Peyer's patch (tissue), 4 donors: ENCODE results near the gene BRD8. TPM values are rescaled to one million over a fixed set of nuclear protein-coding genes. Genes with fewer than 3 reads are reported as not detected.
A peak's percentile ranks its signal among the peaks of the same experiment; 100 is the strongest.

ENCODE experiments used
- DNase-seq, 3 donors: peaks; one replicate each; pipeline ENCODE4 v3.0.0-alpha.2; 2017 to 2019
- H3K27ac ChIP-seq, 4 donors: fragments of 200-600 bp; sonication (generic); one replicate each; pipeline ENCODE4 v1.5.1; 2016 to 2019
- H3K27me3 ChIP-seq, 2 donors: fragments of 200-600 bp; sonication (generic); one replicate each; pipeline ENCODE4 v1.5.1; 2019
- H3K36me3 ChIP-seq, 3 donors: fragments of 200-600 bp; sonication (generic); one replicate each; pipeline ENCODE4 v1.5.1; 2016 to 2019
- H3K4me1 ChIP-seq, 4 donors: fragments of 200-600 bp; sonication (generic); one replicate each; pipeline ENCODE4 v1.5.1; 2016 to 2019
- H3K4me3 ChIP-seq, 4 donors: fragments of 200-600 bp; sonication (generic); 1 replicate in 3 of 4; 2 replicates in 1 of 4; pipeline ENCODE4 v1.5.1; 2016 to 2019; ENCODE audit warnings: mild to moderate bottlenecking in 1 of 4
- H3K9me3 ChIP-seq, 4 donors: fragments of 200-600 bp; sonication (generic); one replicate each; pipeline ENCODE4 v1.5.1; 2016 to 2019; ENCODE audit warnings: mild to moderate bottlenecking in 1 of 4
- POLR2A ChIP-seq, 2 donors: fragments of 450-650 bp; IDR thresholded peaks; one replicate each; pipeline ENCODE4 v1.5.1; 2017; ENCODE audit warnings: antibody characterized with exemption in 2 of 2, mild to moderate bottlenecking in 2 of 2, moderate library complexity in 2 of 2
- total RNA-seq, 4 donors: library from RNA; depleted of rRNA; stranded (reverse); fragments of >200 nt; gene quantifications; one replicate each; pipeline ENCODE4 v1.1.0, GENCODE V29; 2016
- TF ChIP-seq, protein P1 (sequence below), 6 experiments: fragments of 450-650 bp in 4 of 6; fragments of 200-600 bp in 2 of 6; sonication (generic) in 1 of 6; IDR thresholded peaks; one replicate each; pipeline ENCODE4 v1.5.1; 2017 to 2019; ENCODE audit warnings: antibody characterized with exemption in 6 of 6, mild to moderate bottlenecking in 3 of 6, moderate library complexity in 1 of 6

The BRD8 gene
- total RNA-seq, 4 donors from 2014 or later, result 42.2 to 130 (median 70.8) TPM

- H3K27ac ChIP-seq, result peak overlapping the region; percentile 61 to 89 (median 82)
- no peaks in the 10 kb centered on the region for H3K27me3 ChIP-seq
- peaks cover 0 to 42% (median 0%) of the 10 kb centered on the region in 3 donors for H3K36me3 ChIP-seq
- TF ChIP-seq POLR2A (IDR thresholded peaks at IDR 0.05), result no peak
- TF ChIP-seq, protein P1, sequence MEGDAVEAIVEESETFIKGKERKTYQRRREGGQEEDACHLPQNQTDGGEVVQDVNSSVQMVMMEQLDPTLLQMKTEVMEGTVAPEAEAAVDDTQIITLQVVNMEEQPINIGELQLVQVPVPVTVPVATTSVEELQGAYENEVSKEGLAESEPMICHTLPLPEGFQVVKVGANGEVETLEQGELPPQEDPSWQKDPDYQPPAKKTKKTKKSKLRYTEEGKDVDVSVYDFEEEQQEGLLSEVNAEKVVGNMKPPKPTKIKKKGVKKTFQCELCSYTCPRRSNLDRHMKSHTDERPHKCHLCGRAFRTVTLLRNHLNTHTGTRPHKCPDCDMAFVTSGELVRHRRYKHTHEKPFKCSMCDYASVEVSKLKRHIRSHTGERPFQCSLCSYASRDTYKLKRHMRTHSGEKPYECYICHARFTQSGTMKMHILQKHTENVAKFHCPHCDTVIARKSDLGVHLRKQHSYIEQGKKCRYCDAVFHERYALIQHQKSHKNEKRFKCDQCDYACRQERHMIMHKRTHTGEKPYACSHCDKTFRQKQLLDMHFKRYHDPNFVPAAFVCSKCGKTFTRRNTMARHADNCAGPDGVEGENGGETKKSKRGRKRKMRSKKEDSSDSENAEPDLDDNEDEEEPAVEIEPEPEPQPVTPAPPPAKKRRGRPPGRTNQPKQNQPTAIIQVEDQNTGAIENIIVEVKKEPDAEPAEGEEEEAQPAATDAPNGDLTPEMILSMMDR (IDR thresholded peaks at IDR 0.05), result no peak
- H3K4me1 ChIP-seq, result peaks cover 0 to 18% (median 0%) of the 10 kb centered on the region in 4 donors
- no peaks in the 10 kb centered on the region for H3K9me3 ChIP-seq
- peak; percentile 33 to 66 (median 51) for DNase-seq
- peak overlapping the region; percentile 47 to 83 (median 64) for H3K4me3 ChIP-seq
These were observed 402 bp downstream of the BRD8 start for GRCh38 chr5:138177941-138178515.

DNA sequence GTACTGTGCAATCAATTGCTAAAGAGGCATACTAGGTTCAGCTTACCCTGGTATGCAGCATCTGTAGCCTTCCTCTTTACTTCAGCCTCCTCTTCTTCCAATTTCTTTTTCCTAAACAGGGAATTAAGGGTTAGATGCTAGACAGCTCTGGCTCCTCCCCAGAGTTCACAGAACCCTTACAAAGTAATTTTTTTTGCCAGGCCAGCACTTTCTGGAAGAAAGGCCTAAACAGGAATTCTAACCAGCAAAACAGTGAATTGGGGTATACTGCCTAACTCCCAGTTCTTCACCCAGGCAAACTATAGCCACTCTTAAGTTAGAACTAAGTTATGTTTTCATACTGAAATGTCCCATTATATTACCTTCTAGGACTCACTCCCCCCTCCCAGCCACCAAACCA is 8.1 kb downstream of the BRD8 start:
- peaks cover 0 to 98% (median 3%) of the 10 kb centered on the region in 3 donors for H3K36me3 ChIP-seq
- no peak overlapping the region for H3K27ac ChIP-seq
- H3K27me3 ChIP-seq, result no peaks in the 10 kb centered on the region
- H3K4me3 ChIP-seq, result no peak overlapping the region
- DNase-seq, result no peak
- H3K9me3 ChIP-seq, result no peaks in the 10 kb centered on the region
- TF ChIP-seq POLR2A (IDR thresholded peaks at IDR 0.05), result no peak
- TF ChIP-seq, protein P1 (IDR thresholded peaks at IDR 0.05), result no peak
- no peaks in the 10 kb centered on the region for H3K4me1 ChIP-seq

DNA sequence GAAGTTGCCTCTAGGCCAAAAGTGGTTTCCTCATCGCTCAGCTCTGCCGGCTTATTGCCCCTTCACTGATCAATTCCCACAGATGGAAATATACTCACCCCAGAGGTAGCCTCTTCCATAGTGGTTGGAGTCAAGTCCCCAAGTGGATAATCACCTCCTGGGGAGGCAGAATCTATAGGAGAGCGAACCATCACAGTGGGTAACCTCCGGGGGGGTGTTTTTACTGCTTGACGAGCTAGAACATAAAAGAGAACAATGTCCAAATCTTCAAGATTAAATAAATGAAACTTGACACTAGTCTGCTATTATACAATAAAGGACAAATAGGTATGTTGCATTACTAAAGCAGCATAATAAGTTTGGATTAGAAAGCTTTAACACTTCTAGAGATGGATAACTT is 9.3 kb downstream of the BRD8 start:
- Histone ChIP-seq H3K9me3 (no peaks in the 10 kb centered on the region), H3K27me3 (no peaks in the 10 kb centered on the region), H3K27ac (no peak overlapping the region), H3K4me3 (no peak overlapping the region), H3K36me3 (peaks cover 0 to 98% (median 3%) of the 10 kb centered on the region in 3 donors), H3K4me1 (no peaks in the 10 kb centered on the region)
- DNase-seq, result no peak
- TF ChIP-seq, protein P1 (IDR thresholded peaks at IDR 0.05), result no peak
- no peak for TF ChIP-seq POLR2A (IDR thresholded peaks at IDR 0.05)

DNA sequence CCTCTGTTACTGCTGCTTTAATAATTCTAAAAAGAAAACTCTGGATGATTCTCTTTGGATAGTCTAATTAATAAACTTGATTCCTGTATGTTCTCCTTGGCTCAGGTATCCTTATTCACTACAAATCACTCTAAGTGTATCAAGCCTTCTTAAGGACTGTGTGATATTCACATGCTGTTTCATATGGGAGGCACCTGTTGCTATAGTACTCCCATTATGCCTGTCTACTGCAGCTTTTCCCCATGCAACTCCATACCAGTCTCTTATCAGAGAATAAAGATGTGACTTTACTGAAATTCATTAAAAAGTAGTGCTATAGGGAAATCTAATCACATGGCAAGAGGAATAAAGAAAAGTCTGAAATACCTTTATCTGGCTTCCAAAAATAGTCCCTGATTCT is 14.7 kb downstream of the BRD8 start:
- Histone ChIP-seq H3K36me3 (peaks cover 0 to 100% (median 3%) of the 10 kb centered on the region in 3 donors), H3K4me1 (no peaks in the 10 kb centered on the region), H3K4me3 (no peak overlapping the region), H3K9me3 (no peaks in the 10 kb centered on the region), H3K27me3 (no peaks in the 10 kb centered on the region), H3K27ac (no peak overlapping the region)
- no peak for DNase-seq
- TF ChIP-seq POLR2A (IDR thresholded peaks at IDR 0.05), result no peak
- TF ChIP-seq, protein P1 (IDR thresholded peaks at IDR 0.05), result no peak

- Histone ChIP-seq H3K4me3 (no peak overlapping the region), H3K36me3 (peaks cover 0 to 97% (median 0%) of the 10 kb centered on the region in 3 donors), H3K9me3 (no peaks in the 10 kb centered on the region), H3K27me3 (no peaks in the 10 kb centered on the region), H3K27ac (no peak overlapping the region), H3K4me1 (no peaks in the 10 kb centered on the region)
- no peak for TF ChIP-seq POLR2A (IDR thresholded peaks at IDR 0.05)
- TF ChIP-seq, protein P1 (IDR thresholded peaks at IDR 0.05), result no peak
- no peak for DNase-seq
These were observed 17.7 kb downstream of the BRD8 start for GRCh38 chr5:138160706-138161105.
